GM18868 (cell line): ENCODE measurements around the gene GJC2.
"Not testable (repeated sequence)": the region's sequence is repeated elsewhere in the genome, so short reads cannot be mapped to it uniquely, and the experiment has no call there.

Experiments
- ATAC-seq: cut with Tn5 transposase; IDR thresholded peaks from one replicate; pipeline ENCODE4 v1.9.1; 2021; ENCODE audit warnings: mild to moderate bottlenecking, moderate library complexity; ENCODE audit not compliant: unreplicated experiment

The GJC2 gene

DNA sequence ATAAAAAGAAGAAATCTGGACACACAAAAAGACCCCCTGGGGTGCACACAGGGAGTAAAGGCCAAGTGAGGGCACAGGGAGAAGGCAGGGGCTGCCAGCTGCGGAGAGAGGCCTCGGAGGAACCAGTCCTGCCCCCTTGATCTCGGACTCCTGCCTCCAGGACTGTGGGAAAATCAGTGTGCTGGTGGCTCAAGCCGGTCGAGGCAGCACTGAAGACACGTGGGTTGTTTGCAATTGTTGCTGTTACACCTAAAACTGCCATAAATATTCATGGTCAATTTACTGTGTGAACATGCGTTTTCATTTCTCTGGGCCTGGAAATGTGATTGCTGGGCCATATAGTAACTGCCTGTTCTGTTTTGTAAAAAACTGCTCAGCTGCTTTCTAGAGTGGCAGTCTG is 34.4 kb downstream of the GJC2 start:
- ATAC-seq = no peak

DNA sequence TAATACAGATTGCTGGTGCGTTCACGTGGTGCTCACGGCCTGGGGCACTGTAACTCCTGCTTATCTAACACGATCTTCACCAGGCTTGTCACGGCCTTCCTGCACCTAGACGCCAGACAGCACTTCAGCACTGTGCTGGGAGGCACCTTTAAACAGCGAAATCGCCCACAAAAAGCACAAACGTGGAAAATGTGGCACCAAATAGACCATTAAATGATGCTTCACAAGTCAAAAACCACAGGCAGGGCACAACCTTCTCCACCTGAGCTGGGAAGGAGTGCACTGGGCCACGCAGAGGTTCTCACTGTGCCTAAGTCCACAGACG is 35.9 kb downstream of the GJC2 start:
- no peak for ATAC-seq

DNA sequence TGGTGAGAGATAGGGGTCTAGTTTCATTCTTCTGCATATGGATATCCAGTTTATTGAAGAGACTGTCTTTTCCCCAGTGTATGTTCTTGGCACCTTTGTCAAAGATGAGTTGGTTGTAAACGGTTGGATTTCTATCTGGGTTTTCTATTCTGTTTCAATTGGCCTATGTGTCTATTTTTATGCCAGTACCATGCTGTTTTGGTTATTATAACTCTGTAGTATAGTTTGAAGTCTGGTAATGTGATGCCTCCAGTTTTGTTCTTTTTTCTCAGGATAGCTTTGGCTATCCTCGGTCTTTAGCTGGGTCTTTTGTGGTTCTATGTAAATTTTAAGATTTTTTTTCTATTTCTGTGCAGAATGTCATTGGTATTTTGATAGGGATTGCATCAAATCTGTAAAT is 38.5 kb downstream of the GJC2 start:
- not testable (repeated sequence) for ATAC-seq

DNA sequence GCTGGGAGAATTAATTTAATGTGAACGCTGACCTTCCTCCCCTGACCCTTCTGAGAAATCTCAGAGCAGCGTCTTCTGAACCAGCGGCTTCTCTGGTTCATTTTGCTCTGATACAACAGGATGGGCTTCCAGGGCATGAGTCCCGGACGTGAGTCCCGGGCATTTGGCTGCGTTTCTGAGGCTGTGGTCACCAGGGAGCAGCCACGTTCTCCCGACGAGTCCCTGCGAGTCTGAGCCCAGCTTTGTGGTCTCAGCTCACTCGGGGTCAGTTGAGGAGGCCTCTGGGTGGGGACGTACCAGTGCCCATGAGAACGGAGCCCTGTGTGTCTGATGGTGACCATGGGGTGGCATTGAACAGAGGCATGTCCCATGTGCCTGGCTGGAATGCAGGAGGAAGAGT is 40.5 kb downstream of the GJC2 start:
- ATAC-seq = no peak

DNA sequence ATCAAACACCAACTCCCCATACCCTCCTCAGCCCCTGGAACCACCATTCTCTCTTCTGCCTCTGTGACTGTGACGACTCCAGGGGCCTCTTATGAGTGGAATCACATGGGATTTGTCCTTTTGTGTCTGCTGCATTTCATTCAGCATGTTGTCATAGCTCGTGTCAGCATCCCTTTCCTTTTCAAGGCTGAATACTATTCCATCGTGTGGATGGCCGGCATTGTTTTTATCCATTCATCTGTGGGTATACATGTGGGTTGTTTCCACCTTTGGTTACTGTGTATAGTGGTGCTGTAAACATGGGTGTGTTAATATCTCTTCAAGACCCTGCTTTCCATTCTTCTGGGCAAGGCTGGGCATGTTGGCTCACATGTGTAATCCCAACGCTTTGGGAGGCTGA is 41.0 kb downstream of the GJC2 start:
- ATAC-seq = no peak

DNA sequence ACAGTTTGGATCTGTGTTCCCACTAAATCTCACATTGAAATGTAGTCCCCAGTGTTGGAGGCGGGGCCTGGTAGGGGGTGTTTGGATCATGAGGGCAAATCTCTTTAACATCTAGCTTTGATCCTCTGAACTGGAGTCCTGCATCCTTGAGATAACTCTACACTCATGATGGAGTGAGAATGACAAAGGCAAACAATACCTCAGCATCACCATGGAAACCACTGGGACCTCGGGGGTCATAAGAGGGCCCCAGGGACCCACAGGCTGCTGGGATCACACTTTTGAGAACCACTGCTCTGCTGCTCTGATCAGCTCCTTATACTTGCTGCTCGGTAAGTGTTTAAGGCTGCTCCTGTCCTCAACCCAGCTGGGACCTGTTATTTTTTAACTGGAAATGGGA is 44.7 kb downstream of the GJC2 start:
- ATAC-seq = no peak

DNA sequence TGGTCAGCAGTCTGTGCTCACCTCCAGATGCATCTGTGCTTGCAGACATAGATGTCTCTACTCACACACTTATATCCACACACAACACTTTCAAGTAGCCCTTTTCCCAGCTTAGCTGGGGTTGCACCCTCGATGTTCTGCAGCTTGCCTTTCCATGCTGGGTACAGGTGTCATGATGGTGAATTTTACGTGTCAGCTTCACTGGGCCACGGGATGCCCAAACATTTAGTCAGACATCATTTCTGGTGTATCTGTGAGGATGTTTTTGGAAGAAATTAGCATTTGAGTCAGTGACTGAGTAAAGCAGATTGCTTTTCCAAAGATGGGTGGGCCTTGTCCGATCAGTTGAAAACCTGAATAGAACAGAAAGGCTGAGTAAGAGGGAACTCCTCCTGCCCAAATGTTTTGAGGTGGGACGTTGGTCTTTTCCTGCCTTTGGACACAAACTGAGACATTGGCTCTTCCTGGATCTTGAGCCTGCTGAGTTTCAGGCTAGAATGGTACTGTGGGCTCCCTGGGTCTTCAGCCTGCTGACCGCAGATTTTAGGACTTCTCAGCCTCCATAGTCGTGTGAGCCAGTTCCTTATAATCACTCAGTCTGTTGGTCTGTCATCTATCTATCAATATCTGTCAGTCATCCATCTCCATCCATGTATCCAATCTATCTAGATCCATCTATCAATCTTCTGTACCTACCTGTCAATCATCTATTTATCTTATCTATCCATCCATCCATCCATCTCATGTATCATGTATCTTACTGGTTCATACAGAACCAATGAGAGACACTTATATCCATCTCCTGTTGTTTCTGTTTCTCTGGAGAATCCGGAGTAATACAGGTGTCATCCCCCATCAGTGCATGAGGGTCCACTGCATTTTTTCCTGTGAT is 45.4 kb downstream of the GJC2 start:
- ATAC-seq = no peak

DNA sequence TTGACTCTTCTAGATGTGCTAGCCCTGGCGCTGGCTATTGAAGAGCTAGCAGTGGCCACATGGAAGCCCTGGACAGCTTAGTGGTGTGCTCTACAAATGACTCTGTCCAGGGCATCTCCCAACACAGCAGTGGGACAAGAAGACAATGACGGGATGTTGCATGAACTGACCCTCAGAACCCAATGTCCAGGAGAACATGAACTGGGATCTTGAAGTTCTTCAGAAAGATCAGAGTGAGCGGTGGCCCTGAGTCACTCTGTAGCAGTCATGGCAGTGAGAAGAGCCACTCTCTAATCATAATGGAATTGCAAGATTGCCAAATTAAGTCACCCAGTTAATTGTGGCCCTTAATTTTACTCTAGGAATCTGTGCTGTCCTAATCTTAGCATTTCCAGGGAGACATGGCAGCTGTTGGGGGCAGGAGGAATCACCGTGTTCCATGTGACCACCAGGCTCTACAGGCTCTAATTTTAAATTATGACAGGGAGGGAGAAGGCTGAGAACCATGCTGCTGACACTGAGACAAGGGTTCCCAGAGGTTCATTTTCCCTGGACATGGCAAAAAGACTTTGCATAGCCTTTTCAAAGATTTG is 47.9 kb downstream of the GJC2 start:
- ATAC-seq = no peak

DNA sequence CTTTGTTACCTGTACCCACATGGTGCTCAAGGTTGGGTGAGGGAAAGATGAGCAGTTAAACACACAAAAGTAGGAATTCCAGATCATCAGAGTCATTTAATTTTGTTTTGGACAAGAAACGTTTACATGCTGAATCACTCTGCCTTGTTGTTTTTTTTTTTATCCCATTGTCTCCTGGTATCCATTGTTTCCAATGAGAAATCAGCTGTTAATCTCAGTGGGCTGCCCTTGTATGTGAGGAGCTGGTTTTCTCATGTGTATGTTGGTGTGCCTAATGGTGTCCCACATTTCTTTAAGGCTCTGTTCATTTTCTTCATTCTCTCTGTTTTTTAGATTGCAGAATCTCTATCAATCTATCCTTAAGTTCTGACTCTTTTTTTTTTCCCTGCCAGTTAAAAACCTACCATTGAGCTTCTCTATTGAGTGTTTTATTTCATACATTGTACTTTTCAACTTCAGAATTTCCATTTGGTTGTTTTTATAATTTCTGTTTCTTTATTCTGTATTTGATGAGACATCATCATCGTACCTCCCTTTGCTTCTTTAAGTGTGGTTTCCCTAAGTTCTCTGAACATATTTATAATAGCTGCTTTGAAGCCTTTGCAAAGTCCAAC is 49.4 kb downstream of the GJC2 start:
- no peak for ATAC-seq

DNA sequence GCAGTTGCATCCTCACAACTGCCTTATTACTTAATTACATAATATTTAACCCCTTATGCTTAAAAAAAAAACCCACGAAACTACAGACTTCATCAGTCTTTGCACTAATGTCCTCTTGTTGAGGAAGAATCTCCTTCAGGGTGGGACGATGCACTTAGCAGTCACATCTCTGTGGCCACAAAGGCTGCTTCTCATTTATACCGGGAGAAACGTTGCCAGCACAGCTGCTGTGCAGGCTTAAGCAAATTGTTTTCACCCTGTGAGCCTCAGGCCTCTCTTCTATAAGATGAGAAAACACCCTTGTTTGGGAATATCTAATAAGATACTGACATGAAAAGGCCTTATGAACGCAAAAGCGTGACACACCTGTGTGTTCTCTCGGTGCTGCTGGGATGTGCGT is 55.2 kb downstream of the GJC2 start:
- no peak for ATAC-seq

DNA sequence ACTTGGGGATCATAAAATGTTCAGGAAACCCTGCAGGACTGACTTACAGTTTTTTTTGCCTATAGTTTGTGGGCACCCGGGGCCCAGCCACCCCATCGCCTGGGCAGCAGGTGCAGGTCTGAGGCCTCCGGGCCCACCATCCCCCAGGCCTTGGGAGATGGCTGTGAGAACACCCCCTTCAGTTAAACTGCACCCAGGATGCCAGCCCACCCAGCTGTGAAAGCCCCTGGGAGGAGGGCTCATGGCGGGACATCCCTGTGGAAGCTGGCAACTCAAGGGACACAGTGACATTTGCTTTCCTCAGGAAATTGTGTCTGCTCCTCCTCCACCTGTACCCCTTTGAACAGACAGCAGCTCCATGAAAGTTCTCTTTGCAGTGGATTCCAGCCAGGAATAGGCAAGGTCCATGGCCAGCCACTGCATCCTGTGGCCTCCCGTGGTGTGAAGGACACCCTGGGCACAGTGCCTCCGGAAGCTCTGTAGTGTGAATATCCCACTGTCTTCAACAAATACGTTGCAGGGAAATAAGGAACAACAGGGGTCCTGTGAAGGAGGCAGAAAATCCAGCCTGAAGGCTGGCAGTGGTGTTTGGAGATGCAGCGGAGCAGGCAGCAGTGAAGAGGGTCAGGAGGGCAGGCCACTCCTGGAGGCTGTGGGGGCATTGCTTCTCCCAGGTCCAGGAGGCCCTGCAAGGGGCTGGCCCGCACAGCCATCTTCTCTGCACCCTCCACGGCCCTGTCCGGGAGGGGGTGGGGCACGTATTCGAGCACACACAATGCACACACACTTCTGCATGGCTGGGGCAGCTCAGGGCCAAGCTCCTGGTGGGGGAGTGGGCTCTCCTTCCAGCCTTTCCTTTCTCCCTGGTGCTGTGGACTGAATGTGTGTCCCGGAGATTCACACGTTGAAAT is 56.1 kb downstream of the GJC2 start:
- ATAC-seq = no peak

DNA sequence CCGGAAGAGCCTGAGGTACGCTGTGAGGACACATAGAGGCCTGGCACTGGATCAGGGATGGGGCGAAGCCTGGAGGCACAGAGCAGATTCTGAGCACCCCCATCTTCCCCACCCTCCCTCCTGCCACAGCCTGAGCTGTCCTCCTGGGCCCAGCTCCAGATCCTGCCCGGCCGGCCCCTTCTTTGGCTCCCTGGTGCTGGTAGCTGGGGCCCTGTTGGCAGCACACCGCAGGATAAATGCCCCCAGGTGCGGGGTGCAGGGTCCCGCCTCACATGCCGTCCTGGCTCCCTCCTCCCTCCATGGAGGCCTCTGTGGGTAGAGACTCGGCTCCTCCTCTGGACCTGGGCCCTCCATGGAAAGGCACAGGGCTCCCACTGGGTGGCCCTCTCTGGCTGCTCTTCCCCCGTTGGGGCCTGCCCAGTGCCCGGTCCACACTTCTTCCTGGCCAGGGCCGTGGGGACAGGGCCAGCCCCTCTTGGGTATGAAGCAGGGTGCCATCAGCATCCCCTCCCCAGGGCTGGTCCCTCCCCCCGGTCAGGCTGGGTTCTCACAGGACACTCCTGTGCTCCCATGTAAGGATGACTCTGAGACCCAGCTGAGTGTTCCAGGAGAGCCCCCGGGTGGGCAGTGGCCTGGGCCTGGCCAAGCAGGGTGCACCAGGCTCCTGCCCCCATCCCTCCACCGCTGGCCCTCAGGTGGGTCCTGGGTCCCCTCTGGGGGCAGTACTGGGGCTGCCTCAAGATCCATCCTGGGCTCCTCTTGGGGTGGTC is 57.0 kb downstream of the GJC2 start:
- ATAC-seq = no peak

DNA sequence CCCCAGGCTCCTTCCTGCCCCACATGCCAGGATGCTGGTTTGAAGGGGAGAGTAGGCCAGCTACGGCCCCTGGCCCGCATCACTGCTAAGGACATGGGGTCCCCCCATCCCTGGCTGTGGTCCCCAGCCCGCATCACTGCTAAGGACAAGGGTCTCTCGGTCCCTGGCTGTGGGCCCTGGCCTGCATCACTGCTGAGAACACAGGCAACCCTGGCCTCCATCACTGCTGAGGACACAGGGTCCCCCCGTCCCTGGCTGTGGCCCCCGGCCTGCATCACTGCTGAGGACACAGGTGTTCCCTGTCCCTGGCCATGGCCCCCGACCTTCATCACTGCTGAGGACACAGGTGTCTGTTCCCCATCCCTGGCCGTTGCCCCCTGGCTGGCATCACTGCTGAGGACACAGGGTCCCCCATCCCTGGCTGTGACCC is 57.7 kb downstream of the GJC2 start:
- ATAC-seq = no peak

DNA sequence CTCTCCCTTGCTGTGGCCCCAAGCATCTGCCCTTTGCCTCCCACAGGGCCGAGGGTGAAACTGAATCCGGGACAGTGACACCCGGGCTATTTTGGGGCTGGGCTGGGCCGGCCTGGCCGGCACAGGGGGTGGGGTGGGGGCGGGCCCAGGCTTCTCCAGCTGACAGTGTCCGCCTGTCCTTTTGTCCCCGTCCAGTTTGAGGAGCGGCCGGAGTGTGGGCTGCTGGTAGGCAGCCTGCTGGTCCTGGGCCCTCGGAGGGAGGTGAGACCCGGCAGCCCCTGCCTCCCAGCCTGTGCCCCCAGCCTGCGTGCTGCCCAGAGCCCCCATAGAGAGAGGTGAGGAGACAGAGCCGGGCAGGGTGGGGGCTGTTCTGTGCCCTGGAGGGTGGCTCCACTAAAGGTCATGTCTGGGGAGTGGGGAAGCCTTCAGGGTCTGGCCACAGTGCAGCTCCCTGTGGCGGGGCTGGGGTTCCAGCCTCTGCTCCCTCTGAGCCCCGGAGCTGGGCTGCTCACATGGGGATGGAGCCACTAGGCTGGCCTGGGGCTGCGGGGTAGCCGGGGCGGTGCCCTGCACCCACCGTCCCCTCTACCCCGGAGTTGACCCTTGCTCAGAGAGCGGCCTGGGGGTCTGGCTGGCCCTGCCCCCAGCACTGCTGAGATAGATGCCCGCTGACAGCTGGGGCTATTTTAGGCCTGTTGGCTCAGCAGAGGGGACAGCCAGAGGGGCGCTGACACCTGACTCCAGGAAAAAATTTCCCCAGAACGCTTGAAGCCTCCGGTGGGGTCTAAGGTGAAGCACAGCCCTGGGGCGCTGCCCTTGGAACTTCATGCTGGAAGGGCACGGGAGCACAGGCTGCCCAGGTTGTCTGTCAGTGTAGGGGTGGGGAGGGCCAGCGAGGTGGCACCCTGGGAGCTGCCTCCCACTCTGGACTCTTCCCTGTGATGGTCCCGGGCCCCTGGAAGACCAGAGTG is 58.4 kb downstream of the GJC2 start, which contains the start of gene OBSCN:
Gene OBSCN, plus strand, starts transcription at position 194 of the 971 bp plus-strand sequence. CDS start 3,740 bp downstream, outside the sequence.
- ATAC-seq = no peak

DNA sequence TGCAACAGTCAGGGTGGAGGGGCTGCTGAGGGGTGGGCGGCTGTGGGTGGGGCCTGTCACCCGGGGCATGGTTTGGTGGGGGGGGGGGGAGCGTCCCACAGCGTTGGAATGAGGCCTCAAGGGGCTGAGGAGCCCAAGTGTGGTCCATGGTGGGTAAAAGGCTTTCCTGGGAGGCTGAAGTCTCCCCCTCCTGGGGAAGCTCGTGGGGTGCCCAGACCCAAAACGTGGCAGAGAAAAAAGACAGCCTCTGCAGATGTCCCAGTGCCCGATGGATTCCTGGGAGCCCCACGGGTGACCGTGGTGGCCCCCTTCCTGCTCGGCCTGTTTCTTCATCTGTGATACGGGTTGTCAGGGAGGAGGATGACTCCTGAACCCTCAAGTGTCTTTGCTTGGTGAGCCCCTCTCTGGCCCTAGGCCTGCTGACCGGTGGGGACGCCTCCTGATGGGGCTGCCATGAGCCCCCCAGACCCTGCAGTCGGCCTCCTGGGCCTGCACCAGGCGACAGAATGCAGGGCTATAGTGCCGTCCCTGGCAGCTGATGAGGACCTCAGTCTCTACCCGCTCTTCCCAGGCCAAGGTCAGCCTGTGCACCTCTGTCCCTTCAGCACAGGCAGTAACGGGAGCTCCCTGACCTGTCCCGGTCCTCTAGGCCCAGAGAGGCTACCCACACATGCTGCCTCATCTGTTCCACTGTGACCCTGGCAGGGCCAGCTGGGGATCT is 59.3 kb downstream of the GJC2 start:
- ATAC-seq = no peak
